Retinal pigment epithelial cell (primary cell): ENCODE measurements around the gene GALT.

Experiments used
- DNase-seq: peaks from one replicate; pipeline ENCODE4 v3.0.0-alpha.2; 2010; ENCODE audit warnings: low read depth
- H3K4me3 ChIP-seq: 2 replicates; pipeline ENCODE4 v1.5.1; 2011; ENCODE audit warnings: mild to moderate bottlenecking, low read length, control low read depth, moderate library complexity
- TF ChIP-seq, protein P1 (sequence below): conservative IDR thresholded peaks from 2 replicates; pipeline ENCODE4 v1.5.1; 2011; ENCODE audit warnings: low read depth, low read length, control low read depth, inconsistent platforms

The GALT gene

DNA sequence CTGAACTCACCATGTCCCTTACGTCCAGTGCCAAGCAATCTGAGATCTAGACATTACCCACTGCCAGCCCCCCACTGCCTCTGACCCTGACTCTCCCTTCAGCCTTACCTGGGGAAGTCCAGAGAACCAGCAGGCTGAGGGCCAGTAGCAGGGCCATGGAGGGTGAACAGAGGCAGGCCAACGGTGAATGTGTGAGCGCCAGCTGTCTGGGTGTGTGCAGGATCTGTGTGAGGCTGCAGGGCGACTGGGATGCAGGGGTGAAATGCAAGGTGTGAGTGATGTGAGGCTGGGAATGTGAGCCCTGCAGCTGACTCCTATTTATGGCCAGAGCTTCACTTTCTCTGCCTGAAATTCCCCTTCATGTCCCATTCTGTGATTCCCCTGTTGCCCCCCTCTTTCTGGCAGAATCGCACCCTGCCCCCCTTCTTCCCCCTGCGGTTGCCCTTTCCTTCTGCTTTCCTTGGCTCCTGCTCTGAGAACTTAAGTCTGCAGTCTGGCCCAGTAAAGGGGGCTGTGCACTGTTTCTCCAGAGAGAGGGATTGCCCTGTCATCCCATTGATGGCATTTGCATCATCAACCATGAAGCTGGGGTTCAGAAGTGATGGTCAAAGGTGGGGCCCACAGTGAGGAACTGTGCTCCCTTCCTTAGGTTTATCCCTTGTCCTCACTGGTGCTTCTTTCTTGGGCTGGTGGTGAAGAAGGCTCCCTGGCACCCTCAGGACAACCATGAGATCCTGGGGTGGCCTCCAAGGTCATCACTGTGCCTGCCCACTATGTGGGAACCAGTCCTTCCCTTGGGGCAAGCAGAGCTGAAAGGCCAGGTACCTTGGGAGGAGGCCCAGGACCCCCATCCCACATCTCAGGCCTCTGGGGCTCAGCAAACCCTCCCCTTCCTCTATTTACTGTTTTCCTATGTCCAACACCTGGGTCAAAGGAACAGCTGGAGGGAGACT is 44.8 kb downstream of the GALT start, which contains the start of gene CCL19:
TSS of gene CCL19 (minus strand) at position 294 of the 953 bp plus-strand sequence. CDS start at position 157, 137 bp downstream.
- H3K4me3 ChIP-seq, result no peak within 1 kb of the TSS
- DNase-seq, result no peak
- TF ChIP-seq, protein P1, sequence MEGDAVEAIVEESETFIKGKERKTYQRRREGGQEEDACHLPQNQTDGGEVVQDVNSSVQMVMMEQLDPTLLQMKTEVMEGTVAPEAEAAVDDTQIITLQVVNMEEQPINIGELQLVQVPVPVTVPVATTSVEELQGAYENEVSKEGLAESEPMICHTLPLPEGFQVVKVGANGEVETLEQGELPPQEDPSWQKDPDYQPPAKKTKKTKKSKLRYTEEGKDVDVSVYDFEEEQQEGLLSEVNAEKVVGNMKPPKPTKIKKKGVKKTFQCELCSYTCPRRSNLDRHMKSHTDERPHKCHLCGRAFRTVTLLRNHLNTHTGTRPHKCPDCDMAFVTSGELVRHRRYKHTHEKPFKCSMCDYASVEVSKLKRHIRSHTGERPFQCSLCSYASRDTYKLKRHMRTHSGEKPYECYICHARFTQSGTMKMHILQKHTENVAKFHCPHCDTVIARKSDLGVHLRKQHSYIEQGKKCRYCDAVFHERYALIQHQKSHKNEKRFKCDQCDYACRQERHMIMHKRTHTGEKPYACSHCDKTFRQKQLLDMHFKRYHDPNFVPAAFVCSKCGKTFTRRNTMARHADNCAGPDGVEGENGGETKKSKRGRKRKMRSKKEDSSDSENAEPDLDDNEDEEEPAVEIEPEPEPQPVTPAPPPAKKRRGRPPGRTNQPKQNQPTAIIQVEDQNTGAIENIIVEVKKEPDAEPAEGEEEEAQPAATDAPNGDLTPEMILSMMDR, result no peak

DNA sequence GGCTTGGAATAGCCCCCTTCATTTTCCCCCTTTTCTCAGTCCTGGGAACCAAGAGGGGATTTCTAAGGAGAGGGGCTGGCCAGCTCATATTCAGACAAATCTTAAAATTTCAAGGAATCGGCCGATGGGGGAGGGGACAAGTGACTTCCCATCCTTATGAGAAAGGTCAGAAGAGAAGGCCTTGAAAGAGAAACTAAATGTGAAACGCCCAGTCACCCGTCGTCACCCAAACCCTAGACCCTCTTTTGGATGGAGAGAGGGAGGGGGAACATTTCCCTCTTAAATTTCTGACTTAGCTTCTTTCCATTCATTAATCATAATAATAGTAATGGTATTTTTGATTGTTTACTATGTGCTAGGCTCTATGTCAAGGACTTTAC is 45.5 kb downstream of the GALT start:
- TF ChIP-seq, protein P1, result no peak
- no peak overlapping the region for H3K4me3 ChIP-seq
- no peak for DNase-seq

DNA sequence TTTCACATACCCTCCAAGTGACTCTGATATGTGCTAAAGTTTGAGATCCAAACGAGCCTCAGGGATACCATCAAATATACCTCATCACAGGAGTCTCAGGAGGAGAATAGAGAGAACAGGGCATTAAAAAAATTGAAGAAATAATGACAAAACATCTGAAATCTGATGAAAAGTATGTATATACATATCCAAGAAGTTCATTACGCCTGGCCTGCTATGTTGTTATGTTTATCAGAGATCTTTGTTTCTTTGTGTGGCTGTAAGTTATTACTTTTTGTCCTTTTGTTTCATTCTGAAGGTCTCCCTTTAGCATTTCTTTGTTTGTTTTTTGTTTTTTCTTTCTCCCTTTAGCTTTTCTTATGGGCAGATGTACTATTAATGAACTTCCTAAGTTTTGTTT is 47.1 kb downstream of the GALT start:
- TF ChIP-seq, protein P1, result no peak
- DNase-seq, result no peak
- no peak overlapping the region for H3K4me3 ChIP-seq

DNA sequence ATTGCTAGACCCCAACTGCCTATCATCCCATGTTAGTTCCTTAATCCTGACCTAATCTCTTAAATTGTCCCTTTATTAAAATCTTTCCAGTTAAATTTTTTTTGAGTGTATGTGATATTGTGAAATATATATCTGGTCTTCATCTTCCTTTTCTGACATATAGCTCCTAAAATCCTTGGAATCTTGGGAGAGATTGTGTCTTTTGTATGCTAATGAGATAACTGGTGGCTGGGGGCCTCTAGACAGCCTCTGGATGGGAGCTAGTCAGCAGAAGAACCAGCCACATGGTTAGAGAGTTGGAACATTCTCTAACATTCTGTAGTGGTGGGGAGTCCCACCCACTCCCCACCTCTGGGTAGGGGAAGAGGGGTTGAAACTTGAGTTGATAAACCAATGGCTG is 48.3 kb downstream of the GALT start:
- TF ChIP-seq, protein P1, result no peak
- no peak overlapping the region for H3K4me3 ChIP-seq
- no peak for DNase-seq
